ENCODE data around the gene SORCS1.

SORCS1 gene

GRCh38 chr10:106973288-106973687, 191.2 kb downstream of the SORCS1 start:
- TF ChIP-seq RAD21 (IDR thresholded peaks at IDR 0.05; ENCODE audit: low read depth) (no peak), EGR1 (IDR thresholded peaks at IDR 0.05) (no peak), USF1 (IDR thresholded peaks at IDR 0.05) (no peak), ZBTB7A (IDR thresholded peaks at IDR 0.05; ENCODE audit: low read depth) (no peak), YY1 (IDR thresholded peaks at IDR 0.05; ENCODE audit: low read depth) (no peak), CEBPB (IDR thresholded peaks at IDR 0.05) (no peak), NFIC (IDR thresholded peaks at IDR 0.05) (no peak), CREB1 (IDR thresholded peaks at IDR 0.05; ENCODE audit: low read depth) (no peak), TCF12 (IDR thresholded peaks at IDR 0.05; ENCODE audit: low read depth) (no peak), TAF1 (IDR thresholded peaks at IDR 0.05; ENCODE audit: low read depth) (no peak), EP300 (IDR thresholded peaks at IDR 0.05; ENCODE audit: borderline replicate concordance) (no peak), TEAD4 (IDR thresholded peaks at IDR 0.05) (no peak), FOXM1 (IDR thresholded peaks at IDR 0.05; ENCODE audit: borderline replicate concordance, low read depth) (no peak), REST (IDR thresholded peaks at IDR 0.05; ENCODE audit: low read depth) (no peak), MAX (IDR thresholded peaks at IDR 0.05) (no peak)

- TF ChIP-seq ZBTB7A (IDR thresholded peaks at IDR 0.05; ENCODE audit: low read depth) (no peak), TAF1 (IDR thresholded peaks at IDR 0.05; ENCODE audit: low read depth) (no peak), TCF12 (IDR thresholded peaks at IDR 0.05; ENCODE audit: low read depth) (no peak), REST (IDR thresholded peaks at IDR 0.05; ENCODE audit: low read depth) (no peak), CEBPB (IDR thresholded peaks at IDR 0.05) (no peak), CREB1 (IDR thresholded peaks at IDR 0.05; ENCODE audit: low read depth) (no peak)
These were observed 192.1 kb downstream of the SORCS1 start for GRCh38 chr10:106972381-106972780.

GRCh38 chr10:106971411-106971831, 193.1 kb downstream of the SORCS1 start:
- no peak for TF ChIP-seq MAX (IDR thresholded peaks at IDR 0.05)
- no peak for TF ChIP-seq RAD21 (IDR thresholded peaks at IDR 0.05; ENCODE audit: low read depth)
- TF ChIP-seq CREB1 (IDR thresholded peaks at IDR 0.05; ENCODE audit: low read depth) = no peak
- no peak for TF ChIP-seq EP300 (IDR thresholded peaks at IDR 0.05; ENCODE audit: borderline replicate concordance)
- TF ChIP-seq TEAD4 (IDR thresholded peaks at IDR 0.05) = no peak
- TF ChIP-seq REST (IDR thresholded peaks at IDR 0.05; ENCODE audit: low read depth) = no peak
- no peak for TF ChIP-seq ZBTB7A (IDR thresholded peaks at IDR 0.05; ENCODE audit: low read depth)
- no peak for TF ChIP-seq EGR1 (IDR thresholded peaks at IDR 0.05)

- TF ChIP-seq EGR1 (IDR thresholded peaks at IDR 0.05) (no peak), CREB1 (IDR thresholded peaks at IDR 0.05; ENCODE audit: low read depth) (no peak), FOXM1 (IDR thresholded peaks at IDR 0.05; ENCODE audit: borderline replicate concordance, low read depth) (no peak)
These were observed 197.1 kb downstream of the SORCS1 start for GRCh38 chr10:106967452-106967851.

- TF ChIP-seq FOXM1 (IDR thresholded peaks at IDR 0.05; ENCODE audit: borderline replicate concordance, low read depth) (no peak), NFIC (IDR thresholded peaks at IDR 0.05) (no peak), REST (IDR thresholded peaks at IDR 0.05; ENCODE audit: low read depth) (no peak), CREB1 (IDR thresholded peaks at IDR 0.05; ENCODE audit: low read depth) (no peak), USF1 (IDR thresholded peaks at IDR 0.05) (no peak), CEBPB (IDR thresholded peaks at IDR 0.05) (no peak)
These were observed 203.7 kb downstream of the SORCS1 start for GRCh38 chr10:106960812-106961211.

All from Ishikawa (cell line).